ENCODE data around the gene BPTF.
A peak's percentile ranks its signal among the peaks of the same experiment; 100 is the strongest.

DNA sequence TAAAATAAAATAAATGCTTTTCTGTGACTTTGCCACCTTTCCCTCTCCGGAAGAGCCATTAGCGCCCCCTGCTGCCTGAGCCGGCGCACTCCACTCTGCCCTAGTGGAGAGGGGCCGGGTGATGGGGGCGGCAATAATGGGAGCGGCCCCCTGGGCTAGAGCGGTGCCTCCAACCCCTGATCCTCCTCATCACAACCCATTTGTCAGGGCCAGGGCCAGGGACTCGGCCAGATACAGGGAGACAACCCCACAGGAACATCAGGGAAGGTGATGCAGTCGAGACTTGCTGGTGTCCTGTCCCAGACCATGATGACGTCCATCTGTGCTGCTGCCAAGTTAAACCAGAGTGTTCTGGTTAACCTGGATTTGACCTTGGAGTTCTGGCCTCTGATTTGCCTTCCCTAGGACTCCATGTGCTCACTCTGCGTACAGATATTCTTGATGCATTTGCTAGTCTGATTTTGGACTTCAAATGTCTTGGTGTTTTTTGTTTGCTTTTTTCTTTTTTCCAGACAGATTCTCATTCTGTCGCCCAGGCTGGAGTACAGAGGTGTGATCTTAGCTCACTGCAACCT, 46.1 kb upstream of the BPTF start:
- TF ChIP-seq PBX3 (IDR thresholded peaks at IDR 0.05), result no peak
- TF ChIP-seq RCOR1 (IDR thresholded peaks at IDR 0.05; ENCODE audit: low read length), result no peak
- TF ChIP-seq, protein P1, sequence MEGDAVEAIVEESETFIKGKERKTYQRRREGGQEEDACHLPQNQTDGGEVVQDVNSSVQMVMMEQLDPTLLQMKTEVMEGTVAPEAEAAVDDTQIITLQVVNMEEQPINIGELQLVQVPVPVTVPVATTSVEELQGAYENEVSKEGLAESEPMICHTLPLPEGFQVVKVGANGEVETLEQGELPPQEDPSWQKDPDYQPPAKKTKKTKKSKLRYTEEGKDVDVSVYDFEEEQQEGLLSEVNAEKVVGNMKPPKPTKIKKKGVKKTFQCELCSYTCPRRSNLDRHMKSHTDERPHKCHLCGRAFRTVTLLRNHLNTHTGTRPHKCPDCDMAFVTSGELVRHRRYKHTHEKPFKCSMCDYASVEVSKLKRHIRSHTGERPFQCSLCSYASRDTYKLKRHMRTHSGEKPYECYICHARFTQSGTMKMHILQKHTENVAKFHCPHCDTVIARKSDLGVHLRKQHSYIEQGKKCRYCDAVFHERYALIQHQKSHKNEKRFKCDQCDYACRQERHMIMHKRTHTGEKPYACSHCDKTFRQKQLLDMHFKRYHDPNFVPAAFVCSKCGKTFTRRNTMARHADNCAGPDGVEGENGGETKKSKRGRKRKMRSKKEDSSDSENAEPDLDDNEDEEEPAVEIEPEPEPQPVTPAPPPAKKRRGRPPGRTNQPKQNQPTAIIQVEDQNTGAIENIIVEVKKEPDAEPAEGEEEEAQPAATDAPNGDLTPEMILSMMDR (IDR thresholded peaks at IDR 0.05), result peak; percentile 88
- TF ChIP-seq CHD2 (IDR thresholded peaks at IDR 0.05; ENCODE audit: low read length, partially characterized antibody), result no peak
- TF ChIP-seq YY1 (IDR thresholded peaks at IDR 0.05; ENCODE audit: low read depth), result no peak
- TF ChIP-seq EP300 (IDR thresholded peaks at IDR 0.05; ENCODE audit: borderline replicate concordance in 1 of 2, low read depth in 1 of 2, low read length in 1 of 2), result no peak
- TF ChIP-seq, protein P2, sequence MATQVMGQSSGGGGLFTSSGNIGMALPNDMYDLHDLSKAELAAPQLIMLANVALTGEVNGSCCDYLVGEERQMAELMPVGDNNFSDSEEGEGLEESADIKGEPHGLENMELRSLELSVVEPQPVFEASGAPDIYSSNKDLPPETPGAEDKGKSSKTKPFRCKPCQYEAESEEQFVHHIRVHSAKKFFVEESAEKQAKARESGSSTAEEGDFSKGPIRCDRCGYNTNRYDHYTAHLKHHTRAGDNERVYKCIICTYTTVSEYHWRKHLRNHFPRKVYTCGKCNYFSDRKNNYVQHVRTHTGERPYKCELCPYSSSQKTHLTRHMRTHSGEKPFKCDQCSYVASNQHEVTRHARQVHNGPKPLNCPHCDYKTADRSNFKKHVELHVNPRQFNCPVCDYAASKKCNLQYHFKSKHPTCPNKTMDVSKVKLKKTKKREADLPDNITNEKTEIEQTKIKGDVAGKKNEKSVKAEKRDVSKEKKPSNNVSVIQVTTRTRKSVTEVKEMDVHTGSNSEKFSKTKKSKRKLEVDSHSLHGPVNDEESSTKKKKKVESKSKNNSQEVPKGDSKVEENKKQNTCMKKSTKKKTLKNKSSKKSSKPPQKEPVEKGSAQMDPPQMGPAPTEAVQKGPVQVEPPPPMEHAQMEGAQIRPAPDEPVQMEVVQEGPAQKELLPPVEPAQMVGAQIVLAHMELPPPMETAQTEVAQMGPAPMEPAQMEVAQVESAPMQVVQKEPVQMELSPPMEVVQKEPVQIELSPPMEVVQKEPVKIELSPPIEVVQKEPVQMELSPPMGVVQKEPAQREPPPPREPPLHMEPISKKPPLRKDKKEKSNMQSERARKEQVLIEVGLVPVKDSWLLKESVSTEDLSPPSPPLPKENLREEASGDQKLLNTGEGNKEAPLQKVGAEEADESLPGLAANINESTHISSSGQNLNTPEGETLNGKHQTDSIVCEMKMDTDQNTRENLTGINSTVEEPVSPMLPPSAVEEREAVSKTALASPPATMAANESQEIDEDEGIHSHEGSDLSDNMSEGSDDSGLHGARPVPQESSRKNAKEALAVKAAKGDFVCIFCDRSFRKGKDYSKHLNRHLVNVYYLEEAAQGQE (IDR thresholded peaks at IDR 0.05; ENCODE audit: low read depth, low read length), result no peak
- no peak for TF ChIP-seq GABPA (IDR thresholded peaks at IDR 0.05; ENCODE audit: low read depth)
- TF ChIP-seq TEAD4 (IDR thresholded peaks at IDR 0.05; ENCODE audit: borderline replicate concordance, insufficient read depth), result no peak

Data from SK-N-SH (cell line).